Esophagus (tissue), 2 donors: Measurements from ENCODE around the gene KCTD5. TPM values are rescaled to one million over a fixed set of nuclear protein-coding genes. Genes with fewer than 3 reads are reported as not detected.

Experiments
- H3K27ac ChIP-seq, 2 donors: one replicate each; pipeline ENCODE4 v1.5.1; 2013; ENCODE audit warnings: low read depth in 2 of 2, mild to moderate bottlenecking in 2 of 2, inconsistent platforms in 1 of 2, low read length in 1 of 2, moderate library complexity in 1 of 2
- H3K27me3 ChIP-seq, 2 donors: one replicate each; pipeline ENCODE4 v1.6.1; 2013; ENCODE audit warnings: low read length in 2 of 2, control low read depth in 1 of 2, mild to moderate bottlenecking in 1 of 2; ENCODE audit not compliant: insufficient read depth in 2 of 2, control insufficient read depth in 1 of 2
- H3K36me3 ChIP-seq, 2 donors: one replicate each; pipeline ENCODE4 v1.6.1; 2013; ENCODE audit warnings: low read length in 1 of 2; ENCODE audit not compliant: control insufficient read depth in 2 of 2, insufficient read depth in 2 of 2
- H3K4me1 ChIP-seq, 2 donors: one replicate each; pipeline ENCODE4 v1.6.1; 2013; ENCODE audit warnings: low read length in 1 of 2; ENCODE audit not compliant: control insufficient read depth in 2 of 2, insufficient read depth in 2 of 2
- H3K4me3 ChIP-seq, 2 donors: one replicate each; pipeline ENCODE4 v1.5.1; 2013; ENCODE audit warnings: low read length in 2 of 2, mild to moderate bottlenecking in 2 of 2, low read depth in 1 of 2, moderate library complexity in 1 of 2
- H3K9me3 ChIP-seq, 2 donors: one replicate each; pipeline ENCODE4 v1.6.1; 2013; ENCODE audit warnings: mild to moderate bottlenecking in 2 of 2, low read depth in 1 of 2, low read length in 1 of 2, moderate library complexity in 1 of 2; ENCODE audit not compliant: control insufficient read depth in 2 of 2, insufficient read depth in 1 of 2
- WGBS, 2 donors: extraction: QIAGEN DNeasy Blood & Tissue Kit; methylation state at CpG; one replicate each; pipeline ENCODE4 v1.1.7; 2013; 5-methylcytosine and 5-hydroxymethylcytosine counted together
- polyA plus RNA-seq, 2 donors: library from polyadenylated mRNA; stranded (reverse); fragments of 200-250 nt; gene quantifications; one replicate each; pipeline ENCODE4 v1.2.3, GENCODE V29; 2013
- donor health status: healthy with polysubstance abuse.
- donor health status: Bipolar disorder and iron deficiency.

The KCTD5 gene
- polyA plus RNA-seq, 2 donors, result 23.1 to 25.4 TPM

- H3K9me3 ChIP-seq, result no peaks in the 10 kb centered on the region
- no peaks in the 10 kb centered on the region for H3K4me1 ChIP-seq
- WGBS, 2 donors, result 94 to 95% methylated on average over 14 to 15 of the region's 15 CpGs
- H3K27me3 ChIP-seq, result no peaks in the 10 kb centered on the region
- H3K4me3 ChIP-seq, result no peak overlapping the region
- H3K27ac ChIP-seq, result no peak overlapping the region
- peaks cover 5 to 75% of the 10 kb centered on the region in 2 donors for H3K36me3 ChIP-seq
Observed at GRCh38 chr16:2701272-2701671, 18.9 kb downstream of the KCTD5 start.

GRCh38 chr16:2701713-2702437 is 19.6 kb downstream of the KCTD5 start:
- Histone ChIP-seq H3K4me1 (no peaks in the 10 kb centered on the region), H3K27me3 (no peaks in the 10 kb centered on the region), H3K36me3 (peaks cover 5 to 71% of the 10 kb centered on the region in 2 donors), H3K27ac (no peak overlapping the region), H3K9me3 (no peaks in the 10 kb centered on the region), H3K4me3 (no peak overlapping the region)
- WGBS, 2 donors, result 91 to 93% methylated on average over 28 to 29 of the region's 29 CpGs

- Histone ChIP-seq H3K9me3 (no peaks in the 10 kb centered on the region), H3K4me1 (no peaks in the 10 kb centered on the region), H3K36me3 (peaks cover 5 to 67% of the 10 kb centered on the region in 2 donors), H3K27ac (no peak overlapping the region), H3K27me3 (no peaks in the 10 kb centered on the region), H3K4me3 (no peak overlapping the region)
- WGBS, 2 donors, result 92 to 94% methylated on average over 13 of the region's 13 CpGs
Observed at GRCh38 chr16:2702438-2702825, 20.1 kb downstream of the KCTD5 start.

- no peak overlapping the region for H3K4me3 ChIP-seq
- no peaks in the 10 kb centered on the region for H3K4me1 ChIP-seq
- H3K27ac ChIP-seq, result no peak overlapping the region
- H3K27me3 ChIP-seq, result no peaks in the 10 kb centered on the region
- H3K9me3 ChIP-seq, result no peaks in the 10 kb centered on the region
- peaks cover 2 to 70% of the 10 kb centered on the region in 2 donors for H3K36me3 ChIP-seq
- 88% methylated on average over 27 to 28 of the region's 28 CpGs for WGBS, 2 donors
Observed at GRCh38 chr16:2702871-2703745, 20.8 kb downstream of the KCTD5 start.

GRCh38 chr16:2704166-2704982 is 22.1 kb downstream of the KCTD5 start:
- no peaks in the 10 kb centered on the region for H3K9me3 ChIP-seq
- WGBS, 2 donors, result 92 to 94% methylated on average over 33 of the region's 33 CpGs
- no peaks in the 10 kb centered on the region for H3K27me3 ChIP-seq
- H3K27ac ChIP-seq, result no peak overlapping the region
- H3K4me3 ChIP-seq, result no peak overlapping the region
- peaks cover 0 to 66% of the 10 kb centered on the region in 2 donors for H3K36me3 ChIP-seq
- no peaks in the 10 kb centered on the region for H3K4me1 ChIP-seq

GRCh38 chr16:2704983-2705275 is 22.6 kb downstream of the KCTD5 start:
- H3K36me3 ChIP-seq, result peaks cover 0 to 65% of the 10 kb centered on the region in 2 donors

GRCh38 chr16:2705351-2705750 is 23.0 kb downstream of the KCTD5 start:
- Histone ChIP-seq H3K4me1 (no peaks in the 10 kb centered on the region), H3K36me3 (peaks cover 0 to 65% of the 10 kb centered on the region in 2 donors), H3K27ac (no peak overlapping the region), H3K27me3 (no peaks in the 10 kb centered on the region), H3K4me3 (no peak overlapping the region), H3K9me3 (no peaks in the 10 kb centered on the region)
- 91 to 94% methylated on average over 10 of the region's 10 CpGs for WGBS, 2 donors

More at GRCh38 chr16:2704983-2705275, 22.6 kb downstream of the KCTD5 start:
- WGBS, 2 donors, result 92% methylated on average over 14 of the region's 14 CpGs
- Histone ChIP-seq H3K9me3 (no peaks in the 10 kb centered on the region), H3K27ac (no peak overlapping the region), H3K27me3 (no peaks in the 10 kb centered on the region), H3K4me1 (no peaks in the 10 kb centered on the region), H3K4me3 (no peak overlapping the region)

- no peak overlapping the region for H3K4me3 ChIP-seq
- no peaks in the 10 kb centered on the region for H3K4me1 ChIP-seq
- peaks cover 0 to 63% of the 10 kb centered on the region in 2 donors for H3K36me3 ChIP-seq
- 93 to 94% methylated on average over 17 of the region's 17 CpGs for WGBS, 2 donors
- no peaks in the 10 kb centered on the region for H3K27me3 ChIP-seq
- H3K9me3 ChIP-seq, result no peaks in the 10 kb centered on the region
- H3K27ac ChIP-seq, result no peak overlapping the region
Observed at GRCh38 chr16:2706085-2706484, 23.8 kb downstream of the KCTD5 start.

- 93% methylated on average over 18 to 22 of the region's 22 CpGs for WGBS, 2 donors
Observed at GRCh38 chr16:2706611-2707311, 24.4 kb downstream of the KCTD5 start.

More at GRCh38 chr16:2706611-2707311, 24.4 kb downstream of the KCTD5 start:
- Histone ChIP-seq H3K4me1 (peaks cover 0 to 2% of the 10 kb centered on the region in 2 donors), H3K27ac (no peak overlapping the region), H3K4me3 (no peak overlapping the region), H3K27me3 (no peaks in the 10 kb centered on the region), H3K36me3 (peaks cover 0 to 57% of the 10 kb centered on the region in 2 donors), H3K9me3 (no peaks in the 10 kb centered on the region)
